GM18517 (cell line): ENCODE results near the gene BSX.

ENCODE experiments used
- ATAC-seq: cut with Tn5 transposase; IDR thresholded peaks from one replicate; pipeline ENCODE4 v1.9.1; 2021; ENCODE audit warnings: mild to moderate bottlenecking, moderate library complexity; ENCODE audit not compliant: unreplicated experiment

BSX gene

GRCh38 chr11:122963961-122964360 is 17.7 kb downstream of the BSX start:
- ATAC-seq = no peak

DNA sequence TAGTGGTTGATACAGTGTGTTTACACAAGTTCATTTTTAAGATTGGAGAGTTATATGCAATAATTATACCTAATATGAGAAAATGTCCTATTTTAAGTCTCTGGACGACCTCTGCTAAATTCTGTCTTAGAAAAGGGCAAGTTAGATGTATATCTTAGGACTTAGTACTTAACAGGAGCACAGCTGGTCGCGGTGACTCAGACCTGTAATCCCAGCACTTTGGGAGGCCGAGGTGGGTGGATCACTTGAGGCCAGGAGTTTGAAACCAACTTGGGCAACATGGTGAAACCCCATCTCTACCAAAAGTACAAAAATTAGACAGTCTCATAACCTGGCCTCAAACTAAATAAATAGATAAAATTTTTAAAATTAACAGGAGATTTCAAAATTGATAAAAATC is 27.2 kb downstream of the BSX start:
- ATAC-seq = no peak

- ATAC-seq = no peak
These were observed 30.4 kb downstream of the BSX start for GRCh38 chr11:122951211-122951610.

GRCh38 chr11:122938557-122938956 is 43.1 kb downstream of the BSX start:
- no peak for ATAC-seq

GRCh38 chr11:122937983-122938382 is 43.7 kb downstream of the BSX start:
- ATAC-seq = no peak

DNA sequence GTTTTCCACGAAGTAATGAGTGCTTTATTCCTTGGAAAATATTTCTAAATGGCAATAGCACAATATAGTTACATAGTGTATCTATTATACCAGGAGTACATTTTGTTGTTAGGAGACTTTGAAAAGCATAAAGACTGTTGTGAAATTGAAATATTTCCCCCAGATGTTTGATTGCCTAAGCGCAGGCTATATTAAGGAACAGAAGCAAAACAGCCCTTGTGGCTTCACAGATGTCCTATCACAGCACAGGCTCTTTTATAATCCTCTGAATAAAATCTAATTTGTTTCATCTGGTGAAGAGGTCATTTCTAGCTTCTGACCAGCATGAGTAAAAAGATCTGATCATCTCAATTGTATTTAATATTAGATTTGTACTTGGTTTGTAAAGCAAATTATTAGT is 48.2 kb downstream of the BSX start:
- ATAC-seq = no peak

DNA sequence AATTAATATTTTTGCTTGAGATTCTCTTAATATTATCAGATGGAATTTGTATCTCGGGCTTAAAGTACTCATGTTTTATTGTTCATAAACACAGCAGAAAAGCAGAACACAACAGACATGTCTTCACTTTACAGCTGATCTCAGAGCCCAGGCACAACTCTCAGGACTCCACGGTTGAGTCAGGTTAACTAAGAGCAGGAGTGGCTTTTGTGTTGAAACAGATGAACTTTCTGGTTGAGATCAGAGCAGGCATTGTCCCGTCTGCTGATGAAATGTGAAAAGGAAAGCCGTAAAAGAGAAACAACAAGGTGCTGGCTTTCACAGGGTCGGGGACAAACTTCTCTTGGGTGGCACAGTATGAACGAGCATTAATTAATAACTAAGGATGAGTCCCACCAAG is 50.1 kb downstream of the BSX start:
- no peak for ATAC-seq
